Activated CD4-positive, alpha-beta T cell treated with anti-CD3 and anti-CD28 coated beads, Interleukin-2, amount 10 ng/mL, durations not matched to agents 7 days and 5 days (primary cell): Measurements from ENCODE around the gene JCHAIN. TPM values are rescaled to one million over a fixed set of nuclear protein-coding genes. Genes with fewer than 3 reads are reported as not detected.
"Not testable (repeated sequence)": the region's sequence is repeated elsewhere in the genome, so short reads cannot be mapped to it uniquely, and the experiment has no call there.

Experiments
- CTCF ChIA-PET: fragments of 350-600 bp; sonication (Branson Sonifier 250); formaldehyde crosslinking; loops from one replicate; lab custom pipeline; 2021; ENCODE audit warnings: antibody characterized with exemption; lab: Charles Lee
- POLR2A ChIA-PET: fragments of 350-600 bp; sonication (Branson Sonifier 250); formaldehyde crosslinking; loops from one replicate; lab custom pipeline; 2021; ENCODE audit warnings: antibody characterized with exemption; lab: Charles Lee
- DNase-seq: peaks from one replicate; pipeline ENCODE4 v3.0.0-alpha.2; 2020
- H3K27ac Mint-ChIP-seq: one replicate; pipeline ENCODE4 v1.8.0; 2021; ENCODE audit warnings: mild to moderate bottlenecking, moderate library complexity, mixed read lengths
- H3K27me3 Mint-ChIP-seq: one replicate; pipeline ENCODE4 v1.8.0; 2021; ENCODE audit warnings: mixed read lengths
- H3K36me3 Mint-ChIP-seq: one replicate; pipeline ENCODE4 v1.8.0; 2021; ENCODE audit warnings: low read depth, mixed read lengths
- H3K4me1 Mint-ChIP-seq: one replicate; pipeline ENCODE4 v1.8.0; 2021; ENCODE audit warnings: mixed read lengths
- H3K4me3 Mint-ChIP-seq: one replicate; pipeline ENCODE4 v1.8.0; 2021; ENCODE audit warnings: mild to moderate bottlenecking, moderate library complexity, mixed read lengths
- H3K9me3 Mint-ChIP-seq: one replicate; pipeline ENCODE4 v1.8.0; 2021; ENCODE audit warnings: mixed read lengths
- total RNA-seq, 2 experiments: library from RNA; stranded (reverse); gene quantifications; one replicate each; pipeline ENCODE4 v1.2.3, GENCODE V29; 2021

Gene JCHAIN
- total RNA-seq, 2 experiments from 2014 or later: 0.23 TPM; not detected in 1

DNA sequence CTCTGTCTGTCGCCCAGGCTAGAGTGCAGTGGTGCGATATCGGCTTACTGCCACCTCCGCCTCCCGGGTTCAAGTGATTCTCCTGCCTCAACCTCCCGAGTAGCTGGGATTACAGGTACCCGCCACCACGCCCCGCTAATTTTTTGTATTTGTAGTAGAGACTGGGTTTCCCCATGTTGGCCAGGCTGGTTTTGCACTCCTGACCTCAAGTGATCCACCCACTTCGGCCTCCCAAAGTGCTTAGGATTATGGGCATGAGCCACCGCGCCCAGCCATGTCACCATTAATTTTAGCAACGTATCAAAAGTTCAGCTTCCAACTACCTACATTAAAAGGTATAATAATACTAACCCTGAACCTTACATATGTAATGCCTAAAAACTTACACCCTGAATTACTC, 21.1 kb upstream of the JCHAIN start:
- H3K27ac Mint-ChIP-seq: peak overlapping the region; percentile 91
- peaks cover 47% of the 10 kb centered on the region for H3K4me1 Mint-ChIP-seq
- H3K4me3 Mint-ChIP-seq: peak overlapping the region; percentile 94
- peaks cover 30% of the 10 kb centered on the region for H3K36me3 Mint-ChIP-seq
- ChIA-PET POLR2A (no interaction called here), CTCF (interaction anchor here (1.0 kb wide), 1 partner anchor 10 kb away, joined by 5 read pairs; no protein-coding TSS in a partner anchor)
- no peaks in the 10 kb centered on the region for H3K9me3 Mint-ChIP-seq
- DNase-seq: no peak
- no peaks in the 10 kb centered on the region for H3K27me3 Mint-ChIP-seq

DNA sequence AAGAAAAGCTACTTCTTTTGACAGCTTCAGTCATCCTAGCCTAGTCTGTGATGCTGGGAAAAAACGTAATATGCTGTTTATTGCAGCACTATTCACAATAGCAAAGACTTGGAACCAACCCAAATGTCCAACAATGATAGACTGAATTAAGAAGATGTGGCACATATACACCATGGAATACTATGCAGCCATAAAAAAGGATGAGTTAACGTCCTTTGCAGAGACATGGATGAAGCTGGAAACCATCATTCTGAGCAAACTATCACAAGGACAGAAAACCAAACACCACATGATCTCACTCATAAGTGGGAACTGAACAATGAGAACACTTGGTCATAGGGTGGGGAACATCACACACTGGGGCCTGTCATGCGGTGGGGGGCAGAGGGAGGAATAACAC, 15.8 kb upstream of the JCHAIN start:
- CTCF ChIA-PET: interaction anchor here (0.6 kb wide), 1 partner anchor 12 kb away, joined by 3 read pairs; no protein-coding TSS in a partner anchor
- H3K4me3 Mint-ChIP-seq, DNase-seq, POLR2A ChIA-PET, H3K27ac Mint-ChIP-seq, H3K27me3 Mint-ChIP-seq, H3K9me3 Mint-ChIP-seq, H3K36me3 Mint-ChIP-seq: not testable (repeated sequence)
- H3K4me1 Mint-ChIP-seq: peaks cover 42% of the 10 kb centered on the region

DNA sequence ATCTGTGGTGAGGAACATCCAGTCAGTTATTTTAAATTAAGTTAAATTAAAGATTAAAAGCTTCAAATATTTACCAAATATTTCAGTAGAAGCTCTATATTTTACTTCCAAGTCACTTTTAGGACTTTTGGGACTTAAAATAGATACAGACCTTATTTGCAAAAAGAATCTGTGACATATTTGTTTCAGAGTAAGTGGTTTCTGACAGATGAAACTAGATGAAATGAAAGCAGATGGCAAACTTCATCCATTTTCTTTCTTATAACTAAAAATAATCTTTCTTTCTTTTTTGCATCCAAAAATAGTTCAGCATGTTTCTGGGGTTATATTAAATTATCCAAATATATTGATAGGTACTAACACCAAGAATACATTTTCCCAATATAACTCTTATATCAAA, 15.4 kb upstream of the JCHAIN start:
- H3K36me3 Mint-ChIP-seq: peaks cover 7% of the 10 kb centered on the region
- no peak overlapping the region for H3K4me3 Mint-ChIP-seq
- ChIA-PET CTCF (interaction anchor here (0.6 kb wide), 1 partner anchor 12 kb away, joined by 3 read pairs; no protein-coding TSS in a partner anchor), POLR2A (no interaction called here)
- no peaks in the 10 kb centered on the region for H3K9me3 Mint-ChIP-seq
- no peak overlapping the region for H3K27ac Mint-ChIP-seq
- no peak for DNase-seq
- no peaks in the 10 kb centered on the region for H3K27me3 Mint-ChIP-seq
- peaks cover 46% of the 10 kb centered on the region for H3K4me1 Mint-ChIP-seq

DNA sequence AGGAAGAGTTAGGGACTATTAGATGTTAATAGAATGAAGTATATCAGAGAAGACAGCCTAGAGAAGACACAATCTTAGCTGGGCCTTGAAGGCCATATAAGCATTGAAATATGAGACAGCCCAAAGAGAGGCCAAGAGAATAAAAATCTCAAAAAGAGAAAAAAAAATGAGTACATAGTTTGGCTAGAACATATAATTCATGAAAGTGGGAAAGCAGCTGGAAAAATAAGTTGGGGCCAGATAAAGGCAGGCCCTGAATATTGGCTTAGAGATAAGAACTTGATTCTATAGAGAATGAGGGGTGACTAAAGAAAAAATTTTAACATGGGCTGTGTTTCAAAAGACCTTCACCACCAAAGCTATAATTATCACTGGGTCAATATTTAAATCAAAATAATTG, 14.6 kb upstream of the JCHAIN start:
- ChIA-PET POLR2A (no interaction called here), CTCF (no interaction called here)
- no peaks in the 10 kb centered on the region for H3K27me3 Mint-ChIP-seq
- no peak overlapping the region for H3K4me3 Mint-ChIP-seq
- H3K9me3 Mint-ChIP-seq: no peaks in the 10 kb centered on the region
- H3K27ac Mint-ChIP-seq: no peak overlapping the region
- H3K4me1 Mint-ChIP-seq: peaks cover 49% of the 10 kb centered on the region
- peaks cover 7% of the 10 kb centered on the region for H3K36me3 Mint-ChIP-seq
- no peak for DNase-seq

DNA sequence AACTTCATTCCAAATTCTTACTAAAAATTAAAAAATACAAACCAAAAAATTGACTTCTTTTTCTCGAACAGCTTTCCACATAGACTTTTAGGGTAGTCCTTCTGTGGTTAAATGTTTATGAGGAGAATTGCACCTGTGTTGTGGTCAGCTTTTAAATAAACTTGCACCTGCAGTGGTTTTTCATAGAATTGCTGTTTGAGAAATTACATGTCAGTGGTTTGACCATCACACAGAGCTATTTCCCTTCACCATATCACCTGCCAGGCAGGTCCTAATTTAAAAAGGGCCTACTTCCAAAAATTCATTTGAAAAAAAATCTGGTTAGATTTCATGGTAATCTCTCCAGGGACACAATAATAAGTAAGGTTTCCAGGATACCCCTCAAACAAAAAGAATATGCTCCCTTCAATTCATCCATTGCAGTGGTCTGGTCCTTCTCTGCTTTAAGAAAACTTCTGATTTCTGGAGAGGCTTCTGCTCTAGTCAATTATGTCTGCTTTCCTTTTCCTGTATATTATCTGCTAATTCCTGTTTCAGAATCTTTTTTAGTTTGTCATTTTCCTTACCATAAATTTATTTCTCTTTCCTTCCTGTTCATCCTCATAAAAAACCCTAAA, 12.2 kb upstream of the JCHAIN start:
- Mint-ChIP-seq H3K4me1 (peaks cover 51% of the 10 kb centered on the region), H3K4me3 (peak overlapping the region; percentile 31), H3K27ac (peak overlapping the region; percentile 85), H3K36me3 (peaks cover 9% of the 10 kb centered on the region), H3K9me3 (no peaks in the 10 kb centered on the region), H3K27me3 (peaks cover 10% of the 10 kb centered on the region)
- ChIA-PET POLR2A (interaction anchor here (0.8 kb wide), 1 partner anchor 59 kb away, joined by 4 read pairs; no protein-coding TSS in a partner anchor), CTCF (interaction anchor here (1.1 to 1.6 kb wide), 4 partner anchors 9 to 27 kb away, joined by 3 to 6 read pairs (median 4); no protein-coding TSS in a partner anchor)
- DNase-seq: no peak

DNA sequence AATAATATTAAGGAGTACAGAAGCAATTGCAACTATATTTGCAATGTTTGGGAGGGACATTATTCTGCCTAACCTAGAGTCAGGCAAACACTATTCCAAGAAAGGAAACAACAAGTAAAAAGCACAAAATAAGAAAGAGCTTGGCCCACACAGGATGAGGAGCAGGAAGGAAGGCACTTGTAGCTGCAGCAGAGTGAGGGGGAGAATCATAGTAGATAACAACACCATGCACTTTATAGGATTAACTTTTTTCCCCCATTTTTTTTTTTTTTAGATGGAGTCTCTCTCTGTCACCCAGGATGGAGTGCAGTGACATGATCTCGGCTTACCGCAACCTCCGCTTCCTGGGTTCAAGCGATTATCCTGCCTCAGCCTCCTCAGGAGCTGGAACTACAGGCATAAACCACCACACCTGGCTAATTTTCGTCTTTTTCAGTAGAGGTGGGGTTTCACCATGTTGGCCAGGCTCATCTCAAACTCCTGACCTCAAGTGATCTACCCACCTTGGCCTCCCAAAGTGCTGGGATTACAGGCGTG, 10.3 kb upstream of the JCHAIN start:
- POLR2A ChIA-PET: no interaction called here
- H3K4me3 Mint-ChIP-seq: no peak overlapping the region

DNA sequence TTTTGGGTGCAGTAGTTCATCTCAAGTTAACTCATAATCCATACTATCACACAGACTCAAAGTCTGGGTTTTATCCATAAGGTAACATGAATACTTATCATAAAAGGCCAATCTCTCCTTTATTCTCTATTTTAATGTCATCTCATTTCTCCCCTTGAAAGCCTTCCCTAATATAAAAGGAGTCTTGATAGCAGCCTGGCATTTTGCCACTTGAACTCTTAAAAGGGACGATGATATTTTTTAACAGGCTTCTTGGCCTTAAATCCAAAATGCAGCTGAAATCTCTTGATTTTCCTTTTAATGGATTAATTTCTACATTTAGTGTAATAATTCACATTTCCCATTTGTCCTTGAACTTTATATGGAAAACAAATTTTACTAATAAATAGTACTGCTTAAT, 8.4 kb upstream of the JCHAIN start:
- DNase-seq: no peak
- no peak overlapping the region for H3K4me3 Mint-ChIP-seq
- peaks cover 36% of the 10 kb centered on the region for H3K4me1 Mint-ChIP-seq
- no peak overlapping the region for H3K27ac Mint-ChIP-seq
- ChIA-PET CTCF (interaction anchor here (0.6 to 1.1 kb wide), 2 partner anchors 14 to 171 kb away, joined by 3 to 4 read pairs; no protein-coding TSS in a partner anchor), POLR2A (no interaction called here)
- H3K9me3 Mint-ChIP-seq: no peaks in the 10 kb centered on the region
- peaks cover 7% of the 10 kb centered on the region for H3K36me3 Mint-ChIP-seq
- peaks cover 31% of the 10 kb centered on the region for H3K27me3 Mint-ChIP-seq

More for the DNA sequence above, 10.3 kb upstream of the JCHAIN start:
- DNase-seq: no peak
- H3K27ac Mint-ChIP-seq: peak overlapping the region; percentile 42
- peaks cover 45% of the 10 kb centered on the region for H3K4me1 Mint-ChIP-seq
- peaks cover 17% of the 10 kb centered on the region for H3K27me3 Mint-ChIP-seq
- H3K9me3 Mint-ChIP-seq: no peaks in the 10 kb centered on the region
- peaks cover 7% of the 10 kb centered on the region for H3K36me3 Mint-ChIP-seq
- CTCF ChIA-PET: interaction anchor here (1.1 kb wide), 1 partner anchor 85 kb away, joined by 4 read pairs; no protein-coding TSS in a partner anchor

DNA sequence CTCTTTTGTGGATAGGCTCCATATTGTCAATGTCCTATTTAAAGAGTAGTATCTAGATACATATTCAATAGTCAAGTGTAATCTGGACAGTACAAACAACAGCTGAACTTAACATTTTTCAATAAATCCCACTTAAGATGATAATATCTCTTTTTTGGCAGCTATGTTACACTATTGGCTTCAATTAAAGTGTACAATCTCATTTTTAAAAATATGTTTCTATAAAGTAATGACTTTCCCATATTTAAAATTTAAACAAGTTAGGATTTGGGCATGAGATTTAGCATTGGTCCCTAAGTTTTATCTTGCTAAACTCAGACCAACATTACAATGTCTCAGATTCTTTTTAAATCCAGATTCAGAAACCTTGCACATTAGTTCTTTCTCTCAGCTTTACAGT, 7.9 kb upstream of the JCHAIN start:
- Mint-ChIP-seq H3K27ac (no peak overlapping the region), H3K36me3 (peaks cover 3% of the 10 kb centered on the region), H3K9me3 (no peaks in the 10 kb centered on the region), H3K4me1 (peaks cover 31% of the 10 kb centered on the region), H3K27me3 (peaks cover 31% of the 10 kb centered on the region), H3K4me3 (no peak overlapping the region)
- DNase-seq: no peak
- ChIA-PET POLR2A (no interaction called here), CTCF (interaction anchor here (1.1 kb wide), 1 partner anchor 15 kb away, joined by 4 read pairs; no protein-coding TSS in a partner anchor)

DNA sequence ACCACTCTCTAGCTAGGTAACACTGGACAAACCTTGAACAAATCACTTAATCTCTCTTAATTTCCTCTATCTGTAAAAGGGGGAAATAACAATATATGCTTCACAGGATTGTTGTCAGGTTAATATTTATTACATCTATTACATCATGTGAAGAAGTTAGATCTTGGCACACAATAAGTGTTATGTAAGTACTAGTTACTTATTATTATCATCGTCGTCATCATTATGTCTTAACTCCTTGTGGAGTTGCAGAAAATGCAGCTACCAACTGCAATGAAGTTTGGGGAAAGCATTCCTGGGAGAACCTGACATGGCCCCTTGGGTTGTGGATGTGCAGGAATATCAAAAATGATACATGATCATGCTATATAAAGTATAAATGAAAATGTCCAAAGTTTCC, 4.8 kb upstream of the JCHAIN start:
- Mint-ChIP-seq H3K4me3 (no peak overlapping the region), H3K9me3 (no peaks in the 10 kb centered on the region), H3K27me3 (peaks cover 35% of the 10 kb centered on the region), H3K36me3 (peaks cover 3% of the 10 kb centered on the region), H3K27ac (no peak overlapping the region), H3K4me1 (peaks cover 14% of the 10 kb centered on the region)
- ChIA-PET POLR2A (no interaction called here), CTCF (interaction anchor here (1.2 kb wide), 1 partner anchor 36 kb away, joined by 3 read pairs; no protein-coding TSS in a partner anchor)
- no peak for DNase-seq

DNA sequence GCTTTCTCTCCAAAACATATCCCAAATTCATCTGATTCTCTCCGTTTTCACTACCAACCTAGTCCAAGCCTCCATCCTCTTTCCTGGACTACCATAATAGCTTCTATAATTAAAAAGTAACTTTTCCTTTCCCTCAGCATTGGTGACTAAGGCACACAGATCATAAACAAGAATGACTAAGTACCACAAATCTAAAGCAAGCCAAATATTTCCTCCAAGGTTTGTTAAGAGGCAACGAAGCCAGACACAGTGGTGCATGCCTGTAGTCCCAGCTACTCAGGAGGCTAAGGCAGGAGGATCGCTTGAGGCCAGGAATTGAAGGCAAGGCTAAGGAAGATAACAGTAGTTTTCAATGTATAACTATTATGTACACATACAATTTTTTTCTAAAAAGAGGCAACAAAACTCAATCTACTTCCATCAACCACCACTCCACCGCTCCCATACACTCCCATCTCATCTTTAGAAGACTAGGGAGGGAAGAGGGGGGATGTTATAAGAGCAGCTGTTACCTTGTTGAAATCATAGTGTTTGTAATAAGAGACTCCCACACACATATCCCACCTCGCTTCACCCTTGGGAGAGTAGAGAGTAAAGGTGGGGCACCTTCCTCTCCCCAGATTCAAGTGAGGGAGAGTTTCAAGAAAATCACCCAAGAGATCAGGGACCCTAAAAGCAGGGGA, 4.2 kb upstream of the JCHAIN start:
- DNase-seq: no peak
- Mint-ChIP-seq H3K9me3 (no peaks in the 10 kb centered on the region), H3K27ac (no peak overlapping the region), H3K4me3 (no peak overlapping the region), H3K27me3 (peaks cover 31% of the 10 kb centered on the region), H3K36me3 (peaks cover 3% of the 10 kb centered on the region), H3K4me1 (peaks cover 10% of the 10 kb centered on the region)
- ChIA-PET CTCF (interaction anchor here (1.2 kb wide), 1 partner anchor 36 kb away, joined by 3 read pairs; no protein-coding TSS in a partner anchor), POLR2A (no interaction called here)

DNA sequence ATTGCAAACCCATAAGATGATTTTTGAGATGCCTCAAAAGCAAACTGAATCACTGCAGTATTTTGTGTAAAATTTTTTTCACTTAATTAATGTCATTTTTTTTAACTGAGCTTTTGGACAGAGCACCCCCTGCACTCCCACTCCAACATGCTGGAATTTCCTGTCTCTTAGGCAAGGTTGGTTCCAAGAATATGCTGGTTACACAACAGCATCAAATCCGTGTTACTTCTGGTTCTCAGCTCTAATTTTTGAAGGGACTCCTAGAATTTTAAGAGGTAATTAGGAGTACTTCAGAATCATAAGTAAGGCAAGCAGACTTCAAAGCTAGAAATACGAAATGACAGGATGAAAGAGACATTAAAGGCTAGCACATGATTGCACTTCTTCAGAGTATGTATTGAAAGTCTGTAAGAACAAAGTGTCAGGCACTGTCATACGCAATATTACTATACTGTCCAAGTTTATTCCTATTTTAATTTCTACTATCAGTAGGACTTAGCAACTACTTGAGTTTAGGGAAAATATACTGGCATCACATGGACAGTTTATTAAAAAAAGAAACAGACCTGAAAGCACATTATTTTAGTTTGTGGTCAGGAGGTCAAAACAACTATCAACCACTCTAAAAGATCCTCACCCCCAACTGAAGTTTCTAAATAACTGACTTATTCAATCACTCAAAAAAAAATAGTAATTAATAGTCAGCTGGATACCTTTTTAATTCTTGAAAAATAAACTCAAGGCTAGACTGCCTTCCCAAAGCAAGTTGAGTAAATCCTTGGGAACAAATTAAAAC, 1.6 kb upstream of the JCHAIN start:
- no peak overlapping the region for H3K4me3 Mint-ChIP-seq
- H3K27me3 Mint-ChIP-seq: peaks cover 24% of the 10 kb centered on the region
- ChIA-PET POLR2A (interaction anchor here (0.7 kb wide), 1 partner anchor 136 kb away, joined by 3 read pairs; no protein-coding TSS in a partner anchor), CTCF (no interaction called here)
- no peaks in the 10 kb centered on the region for H3K9me3 Mint-ChIP-seq
- H3K36me3 Mint-ChIP-seq: no peaks in the 10 kb centered on the region
- no peak for DNase-seq
- peaks cover 9% of the 10 kb centered on the region for H3K4me1 Mint-ChIP-seq
- H3K27ac Mint-ChIP-seq: no peak overlapping the region

DNA sequence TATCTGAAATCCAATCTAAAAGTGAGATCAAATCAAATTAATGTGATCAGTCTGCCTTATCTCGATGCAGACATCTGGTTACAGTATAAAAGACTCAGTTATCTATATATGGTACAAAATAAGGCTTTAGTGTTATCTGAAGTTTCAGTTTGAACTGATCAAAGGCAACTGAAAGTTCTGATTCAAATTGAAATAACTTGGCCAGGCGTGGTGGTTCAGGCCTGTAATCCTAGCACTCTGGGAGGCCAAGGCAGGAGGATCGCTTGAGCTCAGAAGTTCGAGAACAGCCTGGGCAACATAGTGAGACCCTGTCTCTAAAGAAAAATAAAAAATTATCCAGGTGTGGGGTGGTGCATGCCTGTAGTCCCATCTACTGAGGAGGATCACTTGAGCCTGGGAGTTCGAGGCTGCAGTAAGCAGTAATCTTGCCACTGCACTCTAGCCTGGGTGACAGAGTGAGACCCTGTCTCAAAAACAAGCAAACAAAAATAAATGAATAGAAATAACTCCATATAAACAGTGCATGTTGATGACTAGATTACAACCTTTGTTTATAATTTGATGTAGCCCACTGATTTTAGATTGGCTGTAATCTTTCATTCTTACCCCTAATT, 4.9 kb downstream of the JCHAIN start:
- H3K4me3 Mint-ChIP-seq, H3K27ac Mint-ChIP-seq, H3K36me3 Mint-ChIP-seq, H3K9me3 Mint-ChIP-seq, CTCF ChIA-PET, POLR2A ChIA-PET, DNase-seq: not testable (repeated sequence)
- Mint-ChIP-seq H3K27me3 (peaks cover 20% of the 10 kb centered on the region), H3K4me1 (peaks cover 28% of the 10 kb centered on the region)
